LNCAP (cell line): ENCODE measurements around the gene CDC42BPA.

Experiments
- CTCF ChIP-seq: fragments of 450-650 bp; IDR thresholded peaks from 2 replicates; pipeline ENCODE4 v1.5.1; 2017; ENCODE audit warnings: mild to moderate bottlenecking

Gene CDC42BPA

GRCh38 chr1:226981838-226982237, 336.5 kb downstream of the CDC42BPA start:
- TF ChIP-seq CTCF: no peak

- no peak for TF ChIP-seq CTCF
Measured at GRCh38 chr1:226981386-226981817, 336.9 kb downstream of the CDC42BPA start.

DNA sequence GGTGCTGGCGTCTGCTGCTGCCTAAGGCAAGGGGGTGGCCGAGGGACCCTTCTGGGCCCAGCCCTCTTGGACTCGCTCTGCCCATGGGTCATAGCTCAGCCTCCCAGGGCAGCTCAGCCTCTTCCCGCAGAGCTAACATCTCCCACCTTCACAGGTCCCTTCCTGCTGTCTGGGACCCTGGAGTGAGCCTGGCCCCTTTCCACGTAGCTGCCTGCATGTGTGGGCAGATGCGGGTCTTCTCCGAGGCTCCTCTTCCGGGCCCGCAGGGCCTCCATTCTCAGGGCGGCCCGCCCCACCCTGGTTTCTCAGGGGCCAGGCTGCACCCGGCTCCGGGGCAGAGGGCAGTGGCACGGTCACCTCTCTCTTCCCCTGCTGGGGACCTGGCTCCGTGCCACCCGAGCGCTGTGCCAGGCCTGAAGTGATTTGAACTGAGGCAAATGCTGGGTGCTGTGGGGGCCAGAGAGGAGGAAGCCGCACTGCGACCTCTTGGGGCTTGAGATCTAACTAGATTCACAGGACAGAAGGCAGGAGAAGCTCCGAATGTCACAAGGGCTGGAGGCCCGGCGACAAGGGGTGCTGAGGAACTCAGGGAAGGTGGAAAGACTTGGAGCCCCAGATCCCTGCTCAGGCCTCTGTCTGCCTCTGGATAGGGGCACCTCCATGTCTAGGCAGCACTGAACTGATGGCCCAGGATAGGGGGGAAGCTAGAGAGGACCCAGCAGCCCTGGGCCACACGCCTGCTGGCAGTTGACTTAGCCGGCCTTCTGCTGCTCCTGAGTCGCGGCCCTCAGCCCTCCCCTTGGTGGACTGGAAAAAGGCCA, 337.5 kb downstream of the CDC42BPA start:
- no peak for TF ChIP-seq CTCF

DNA sequence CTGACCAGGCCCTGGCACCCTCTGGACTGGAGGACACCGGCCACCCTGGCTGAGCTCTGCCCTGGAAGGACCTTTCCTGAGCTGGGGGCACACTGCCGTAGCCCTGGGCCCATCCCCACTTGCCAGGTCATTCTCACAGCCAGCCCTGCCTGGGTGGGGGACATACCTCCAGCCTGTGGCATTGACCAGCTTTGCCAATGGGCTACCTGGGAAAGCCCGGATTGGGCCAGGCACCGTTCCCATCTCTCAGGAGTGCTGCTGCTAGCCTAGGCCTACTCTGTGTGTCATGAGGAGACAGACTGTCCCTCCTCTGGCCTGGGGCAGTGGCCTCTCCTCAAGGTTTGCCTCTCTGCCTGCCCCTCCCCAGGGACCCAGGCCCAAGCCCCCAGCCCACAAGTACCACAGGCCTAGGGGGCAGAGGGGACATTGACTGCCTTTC, 338.2 kb downstream of the CDC42BPA start:
- no peak for TF ChIP-seq CTCF

- no peak for TF ChIP-seq CTCF
Measured at GRCh38 chr1:226979517-226980121, 338.7 kb downstream of the CDC42BPA start.

DNA sequence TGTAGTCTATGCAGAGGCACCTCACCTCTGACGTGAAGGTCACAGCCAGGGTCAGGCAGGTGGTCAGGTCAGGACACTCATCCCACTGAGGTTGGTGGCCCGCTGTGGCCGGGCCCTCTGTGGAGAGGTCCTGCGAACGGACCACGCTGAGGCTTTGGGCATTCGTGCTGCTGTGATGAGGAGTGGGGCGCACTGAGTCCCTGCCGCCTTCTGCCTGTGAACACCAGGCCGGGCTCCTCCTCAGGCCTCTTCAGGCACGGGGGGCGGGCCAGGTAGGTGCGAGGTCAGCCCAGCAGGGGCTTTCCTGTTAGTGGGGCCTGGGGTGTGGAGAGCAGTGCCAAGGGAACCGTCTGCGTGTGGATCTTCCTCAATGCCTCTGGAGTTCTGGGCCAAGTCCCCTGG, 339.2 kb downstream of the CDC42BPA start:
- TF ChIP-seq CTCF: no peak

GRCh38 chr1:226978432-226979114, 339.7 kb downstream of the CDC42BPA start:
- no peak for TF ChIP-seq CTCF
